NCI-H446 (cell line): ENCODE data around the gene GPS1.
A peak's percentile ranks its signal among the peaks of the same experiment; 100 is the strongest.

Experiments used
- DNase-seq, 2 experiments: peaks; one replicate each; lab custom pipeline; 2025; lab: John Stamatoyannopoulos, UW

Gene GPS1

GRCh38 chr17:82014971-82015310 is 36.8 kb upstream of the GPS1 start:
- DNase-seq, result no peak

DNA sequence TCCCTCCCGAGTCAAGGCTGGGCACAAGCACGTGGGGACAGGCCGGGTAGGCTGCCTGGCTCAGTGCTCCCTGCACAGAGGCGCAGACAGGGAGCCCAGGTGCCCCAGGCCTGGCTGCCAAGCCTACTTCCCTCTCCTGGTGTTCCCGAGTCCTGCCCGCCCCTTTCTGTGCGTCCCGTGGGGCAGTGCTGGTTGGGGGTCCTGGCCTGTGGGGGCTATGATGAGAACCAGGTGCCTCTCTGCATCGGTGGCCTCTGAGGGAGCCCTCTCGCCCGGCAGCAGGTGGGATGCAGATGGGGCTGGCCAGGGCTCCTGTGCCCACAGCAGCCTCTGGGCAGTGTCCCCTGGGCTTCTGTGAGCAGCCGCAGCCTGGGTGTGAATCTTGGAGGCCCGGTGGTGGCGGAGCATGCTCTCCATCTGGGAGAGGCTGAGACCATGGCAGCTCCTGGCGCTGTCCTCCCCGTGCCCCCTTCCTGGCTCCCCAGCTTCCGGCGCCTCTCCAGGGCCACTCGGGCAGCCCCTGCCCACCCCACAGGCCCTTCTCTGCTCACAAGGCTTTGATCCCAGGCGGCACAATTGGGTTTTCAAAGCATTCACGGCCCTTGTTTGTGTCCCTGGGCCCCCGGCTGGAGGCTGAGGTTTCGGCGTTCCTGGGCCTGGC is 36.3 kb upstream of the GPS1 start:
- DNase-seq, result no peak

GRCh38 chr17:82016061-82016874 is 35.4 kb upstream of the GPS1 start:
- DNase-seq, result no peak

DNA sequence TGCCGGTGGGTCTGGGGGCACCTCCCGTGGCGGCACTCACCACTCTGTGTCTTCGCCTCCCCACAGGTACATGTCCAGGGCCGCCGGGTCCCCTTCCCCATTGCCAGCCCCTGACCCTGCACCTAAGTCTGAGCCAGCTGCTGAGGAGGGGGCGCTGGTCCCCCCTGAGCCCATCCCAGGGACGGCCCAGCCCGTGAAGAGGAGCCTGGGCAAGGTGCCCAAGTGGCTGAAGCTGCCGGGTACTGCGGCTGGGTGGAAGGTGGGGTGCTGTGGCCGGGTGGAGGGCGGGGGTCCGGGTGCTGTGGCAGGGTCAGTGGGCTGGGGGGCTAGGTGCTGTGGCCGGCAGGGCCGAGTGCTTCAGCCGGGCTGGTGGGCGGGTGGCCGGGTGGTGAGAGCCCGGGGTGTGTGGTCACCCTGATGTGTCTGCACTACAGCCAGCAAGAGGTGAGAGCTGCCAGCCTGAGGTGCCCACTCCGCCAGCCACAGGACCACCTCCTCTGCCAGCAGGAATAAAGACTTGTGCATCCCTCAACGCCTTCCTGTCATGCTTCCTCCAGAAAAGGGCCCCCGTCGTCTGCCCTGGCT is 34.7 kb upstream of the GPS1 start:
- no peak for DNase-seq

- no peak for DNase-seq
Measured at GRCh38 chr17:82017612-82018151, 34.0 kb upstream of the GPS1 start.

DNA sequence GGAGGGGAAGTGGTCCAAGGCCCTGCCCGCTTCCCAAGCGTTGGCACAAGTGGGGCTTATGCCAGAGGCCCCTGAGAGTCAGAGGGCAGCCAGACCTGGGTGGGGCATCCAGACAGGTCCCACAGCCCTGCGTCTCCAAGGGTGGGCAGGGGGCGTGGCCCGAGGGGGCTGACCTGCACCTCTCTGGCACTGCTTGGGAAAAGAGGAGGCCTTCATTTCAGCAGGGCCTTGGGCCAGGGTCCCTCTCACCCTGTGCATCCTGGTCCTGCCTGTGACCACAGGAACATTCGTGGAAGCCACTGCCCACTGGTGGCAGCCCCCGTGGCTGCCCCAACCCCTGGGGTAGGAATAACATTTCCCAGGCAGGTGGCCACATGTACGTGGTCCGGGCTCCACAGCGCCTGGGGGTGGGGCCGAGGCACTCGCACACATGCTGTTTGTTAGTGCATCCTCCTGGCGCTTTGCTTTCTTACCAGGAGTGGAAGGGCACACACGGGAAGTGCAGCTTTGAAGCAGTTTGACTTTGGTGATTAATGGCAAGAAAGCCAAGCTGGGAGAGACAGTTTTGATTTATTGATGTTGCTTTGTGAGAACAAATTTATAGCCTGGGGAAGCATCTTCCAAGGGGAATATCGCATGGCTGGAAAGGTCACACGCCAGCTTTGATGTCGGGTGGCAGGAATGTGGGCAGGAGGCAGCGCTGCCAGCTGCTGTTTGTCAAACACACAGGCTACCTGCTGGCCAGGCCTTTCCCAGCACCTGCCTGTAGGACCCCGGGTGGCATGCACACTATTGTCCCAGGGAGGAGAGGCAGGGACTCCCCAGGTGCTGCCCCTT is 33.3 kb upstream of the GPS1 start:
- no peak for DNase-seq

GRCh38 chr17:82018989-82019689 is 32.6 kb upstream of the GPS1 start:
- no peak for DNase-seq

DNA sequence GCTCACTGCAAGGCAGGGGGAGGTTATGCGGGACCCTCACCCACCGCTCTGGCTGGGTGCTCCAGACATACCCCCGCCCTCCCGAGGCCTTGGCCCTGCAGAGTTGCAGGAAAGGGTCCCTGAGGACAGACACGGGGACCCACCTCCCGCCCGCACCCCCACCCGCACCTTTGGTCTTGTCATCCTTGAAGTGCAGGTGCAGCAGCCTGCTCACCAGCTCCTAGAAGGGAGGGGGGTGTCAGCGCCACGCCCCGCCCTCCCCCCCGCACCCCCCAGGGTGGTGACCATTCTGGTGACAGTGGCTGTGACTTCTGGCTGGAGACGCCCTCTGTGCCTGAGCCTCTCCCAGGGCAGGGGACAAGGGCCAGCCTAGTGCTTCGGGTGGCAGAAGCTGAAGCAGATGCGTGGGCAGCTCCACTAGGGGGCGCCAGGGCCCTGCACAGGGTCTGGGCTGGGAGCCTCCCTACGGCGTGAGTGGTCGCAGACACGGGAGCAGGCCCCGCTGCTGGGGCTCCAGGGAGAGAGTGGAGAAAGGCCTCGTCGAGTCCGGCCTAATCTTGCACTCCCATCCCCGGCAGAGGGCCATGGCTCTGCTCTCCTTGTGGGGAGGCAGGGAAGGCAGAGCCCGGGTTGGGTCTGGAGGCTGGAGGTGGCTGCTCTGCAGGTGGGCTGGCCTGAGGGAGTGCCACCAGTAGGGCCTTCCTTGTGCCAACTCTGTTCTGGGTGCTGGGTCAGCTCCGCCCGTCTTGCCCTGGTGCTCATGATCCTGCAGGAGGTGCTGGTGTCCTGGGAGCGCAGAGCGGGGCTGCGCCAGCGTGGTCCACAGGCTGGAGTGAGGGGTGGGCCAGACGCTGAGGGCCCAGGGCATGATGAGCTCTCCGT is 31.8 kb upstream of the GPS1 start:
- DNase-seq, result peak in 1 of 2 experiments; percentile 63

GRCh38 chr17:82020572-82021106 is 31.1 kb upstream of the GPS1 start:
- DNase-seq, result no peak

- DNase-seq, result peak; percentile 22 to 55
Measured at GRCh38 chr17:82021107-82021899, 30.4 kb upstream of the GPS1 start.

DNA sequence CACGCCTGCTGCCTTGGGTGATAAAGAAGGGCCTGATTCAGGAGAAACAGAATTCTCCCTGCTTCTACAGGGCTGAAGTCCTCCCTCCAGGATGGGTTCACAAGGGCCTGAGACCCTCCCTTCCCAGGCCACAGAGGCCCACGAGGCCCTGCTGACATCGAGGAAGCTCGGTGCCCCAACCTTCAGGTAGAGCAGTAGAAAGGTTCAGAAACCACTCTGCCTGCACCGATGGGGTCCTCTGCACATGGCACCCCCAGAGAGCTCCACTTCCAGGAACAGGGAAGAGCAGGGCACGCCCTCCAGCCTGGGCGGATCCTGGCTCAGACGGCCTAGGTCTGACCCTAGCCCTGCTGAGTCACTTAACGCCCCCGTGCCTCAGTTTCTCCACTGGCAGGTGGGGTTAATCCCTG is 29.8 kb upstream of the GPS1 start:
- no peak for DNase-seq

- no peak for DNase-seq
Measured at GRCh38 chr17:82022310-82022980, 29.3 kb upstream of the GPS1 start, which contains the start of gene CENPX. CENPX (minus strand) TSS chr17:82022878; CDS start chr17:82022861, 17 bp downstream.

- peak; percentile 99 to 100 for DNase-seq
Measured at GRCh38 chr17:82022981-82023446, 28.7 kb upstream of the GPS1 start, which contains the start of gene LRRC45. LRRC45 (plus strand) TSS chr17:82023305; CDS start chr17:82023644, 339 bp downstream.

DNA sequence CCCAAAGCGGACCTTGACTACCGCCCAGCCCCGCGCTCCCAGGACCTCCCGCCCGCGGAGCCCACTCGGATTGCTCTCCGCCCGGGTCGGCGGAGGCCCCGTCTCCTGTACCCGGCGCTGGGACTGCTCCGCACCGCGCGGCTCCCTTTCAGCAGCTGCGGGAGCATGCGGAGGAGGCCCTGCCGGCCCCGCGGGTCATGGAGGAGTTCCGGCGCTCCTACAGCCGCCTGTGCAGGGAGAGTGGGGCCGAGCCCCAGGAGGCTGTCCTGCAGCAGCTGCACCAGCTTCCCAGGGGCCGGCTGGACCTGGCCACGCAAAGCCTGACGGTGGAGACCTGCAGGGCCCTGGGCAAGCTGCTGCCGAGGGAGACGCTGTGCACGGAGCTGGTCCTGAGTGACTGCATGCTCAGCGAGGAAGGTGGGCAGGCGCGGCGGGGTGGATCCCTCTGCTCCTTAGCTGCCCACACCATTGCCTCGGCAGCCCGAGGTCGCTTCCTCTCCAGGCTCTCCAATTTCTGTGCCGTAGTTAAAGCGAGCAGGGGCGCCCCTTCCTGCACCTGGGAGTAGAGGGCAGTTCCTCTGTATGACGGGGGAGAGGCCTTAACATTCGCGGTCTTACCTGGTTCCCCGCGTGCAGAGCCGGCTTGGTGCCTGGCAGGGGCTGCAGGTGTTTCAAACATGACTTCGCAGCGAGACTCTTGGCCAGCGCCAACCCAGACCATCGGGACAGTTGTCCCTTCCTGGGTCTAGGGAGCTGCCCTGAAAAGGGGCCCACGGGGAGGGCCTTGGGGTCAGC is 28.1 kb upstream of the GPS1 start:
- no peak for DNase-seq

DNA sequence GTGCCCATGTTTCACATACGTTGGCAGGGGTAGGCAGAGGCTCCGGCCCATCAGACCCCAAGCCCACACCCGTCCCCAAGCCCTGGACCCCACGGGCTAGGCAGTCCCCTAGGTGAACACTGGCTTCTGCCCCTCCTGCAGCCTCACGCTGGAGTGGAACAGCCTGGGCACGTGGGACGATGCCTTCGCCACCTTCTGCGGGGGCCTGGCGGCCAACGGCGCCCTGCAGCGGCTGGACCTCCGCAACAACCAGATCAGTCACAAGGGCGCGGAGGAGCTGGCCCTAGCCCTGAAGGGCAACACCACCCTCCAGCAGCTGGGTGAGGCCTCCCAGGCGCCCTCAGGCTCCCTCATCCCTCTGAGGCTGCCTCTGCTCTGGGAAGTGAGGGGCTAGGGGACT is 26.8 kb upstream of the GPS1 start:
- DNase-seq, result no peak

DNA sequence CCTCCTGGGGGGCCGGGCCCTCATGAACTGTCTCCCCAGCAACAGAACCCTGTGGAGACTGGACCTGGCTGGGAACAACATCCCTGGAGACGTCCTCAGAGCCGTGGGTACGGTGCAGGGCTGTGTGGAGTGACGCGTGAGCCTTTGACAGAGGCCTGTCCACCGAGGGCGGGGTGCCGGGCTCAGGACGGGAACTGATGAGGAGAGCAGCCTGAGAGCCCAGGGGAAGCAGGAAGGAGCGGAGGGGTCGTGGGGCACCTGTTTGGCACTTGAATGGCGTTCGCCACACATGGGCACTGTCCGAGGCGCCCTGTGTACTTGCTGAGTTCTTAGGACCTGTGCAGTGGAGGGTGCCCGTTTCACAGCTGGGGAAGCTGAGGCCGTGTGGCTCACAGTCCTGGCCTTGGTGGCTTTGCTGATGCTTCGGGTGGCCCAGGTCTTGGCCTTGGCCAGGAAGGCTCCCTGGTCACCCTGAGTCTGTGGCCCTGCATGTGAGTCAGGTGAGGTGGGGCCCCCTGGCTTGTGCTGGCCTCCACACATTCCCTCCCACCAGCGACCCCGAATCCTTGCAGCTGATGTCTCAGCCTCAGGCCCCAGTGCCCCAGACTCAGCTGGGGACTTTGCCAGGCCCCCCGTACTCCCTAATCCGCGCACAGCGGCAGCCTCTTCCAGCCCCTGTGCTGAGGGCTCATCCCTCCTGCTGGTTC is 26.1 kb upstream of the GPS1 start:
- no peak for DNase-seq

DNA sequence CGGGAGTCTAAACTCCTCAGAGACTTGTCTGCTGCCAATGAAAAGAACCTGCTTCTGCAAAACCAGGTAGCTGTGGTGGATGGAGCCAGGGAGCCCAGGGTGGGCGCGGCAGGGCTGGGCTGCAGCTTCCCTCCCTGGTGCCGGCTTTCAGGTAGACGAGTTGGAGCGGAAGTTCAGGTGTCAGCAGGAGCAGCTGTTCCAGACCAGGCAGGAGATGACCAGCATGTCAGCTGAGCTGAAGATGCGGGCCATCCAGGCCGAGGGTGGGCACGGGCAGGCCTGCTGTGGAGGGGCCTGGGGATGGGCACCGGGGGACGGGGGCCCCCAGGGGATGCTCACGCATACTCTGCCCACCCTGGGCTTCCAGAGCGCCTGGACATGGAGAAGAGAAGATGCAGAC is 23.5 kb upstream of the GPS1 start:
- no peak for DNase-seq
